ENCODE results near the gene CYTH3.
A peak's percentile ranks its signal among the peaks of the same experiment; 100 is the strongest.
"Not testable (repeated sequence)": the region's sequence is repeated elsewhere in the genome, so short reads cannot be mapped to it uniquely, and the experiment has no call there.

CYTH3 gene

GRCh38 chr7:6272481-6273323 is at the start of gene CYTH3:
Gene CYTH3, minus strand, starts transcription at chr7:6272624. Its CDS starts 117 bp downstream, at chr7:6272507.
- peak; percentile 86 for DNase-seq (ENCODE audit: low spot score)

GRCh38 chr7:6320791-6321190 is 48.4 kb upstream of the CYTH3 start:
- no peak for DNase-seq (ENCODE audit: low spot score)

GRCh38 chr7:6317797-6318438 is 45.5 kb upstream of the CYTH3 start:
- DNase-seq (ENCODE audit: low spot score), result no peak

- DNase-seq (ENCODE audit: low spot score), result no peak
Measured at GRCh38 chr7:6316226-6316625, 43.8 kb upstream of the CYTH3 start.

DNA sequence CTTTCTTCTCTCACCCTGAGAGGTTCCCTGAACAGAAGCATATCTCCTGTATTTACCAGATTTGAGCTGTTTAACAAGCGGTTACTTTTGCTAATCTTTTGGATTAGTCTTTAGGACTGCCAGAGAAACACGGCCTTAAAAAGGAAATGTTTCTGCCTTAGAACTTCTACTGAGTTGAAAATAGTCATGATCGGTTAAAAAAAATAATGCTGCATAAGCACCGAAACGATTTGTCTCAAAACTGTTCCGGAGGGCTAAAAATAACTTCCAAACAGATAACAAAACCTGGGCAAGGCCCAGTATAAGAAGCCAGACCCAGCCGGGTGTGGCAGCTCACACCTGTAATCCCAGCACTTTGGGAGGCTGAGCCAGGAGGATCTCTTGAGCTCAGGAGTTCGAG is 43.3 kb upstream of the CYTH3 start:
- no peak for DNase-seq (ENCODE audit: low spot score)

DNA sequence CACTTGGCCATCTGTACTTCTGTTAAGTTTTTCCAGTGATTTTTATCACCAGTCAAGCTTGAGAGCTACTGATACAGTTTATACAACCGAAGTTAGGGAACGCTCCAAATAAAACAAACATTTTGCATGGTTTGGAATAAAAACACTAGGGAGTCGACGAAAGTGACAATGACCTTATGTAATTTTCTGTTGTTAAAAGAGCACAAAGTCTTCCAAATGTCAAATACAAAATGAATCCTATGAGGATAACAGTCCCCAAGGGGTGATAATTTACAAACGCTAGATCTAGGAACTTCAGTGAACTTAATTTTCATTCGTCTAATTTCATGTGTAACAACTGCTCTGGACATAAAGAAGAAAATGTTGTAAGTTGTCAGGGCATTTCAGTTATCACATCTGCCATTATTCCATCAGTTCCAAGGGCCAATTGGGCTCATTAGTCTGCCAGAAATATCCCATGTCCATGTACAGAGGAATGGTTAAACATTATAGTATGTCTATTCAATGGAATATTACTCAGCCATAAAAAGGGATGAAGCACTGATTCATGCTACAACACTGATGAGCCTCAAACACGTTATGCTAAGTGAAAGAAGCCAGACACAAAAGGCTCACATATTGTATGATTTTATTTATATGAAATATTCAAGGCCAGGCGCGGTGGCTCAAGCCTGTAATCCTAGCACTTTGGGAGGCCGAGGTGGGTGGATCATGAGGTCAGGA is 38.0 kb upstream of the CYTH3 start:
- no peak for DNase-seq (ENCODE audit: low spot score)

- no peak for DNase-seq (ENCODE audit: low spot score)
Measured at GRCh38 chr7:6307762-6308161, 35.3 kb upstream of the CYTH3 start.

DNA sequence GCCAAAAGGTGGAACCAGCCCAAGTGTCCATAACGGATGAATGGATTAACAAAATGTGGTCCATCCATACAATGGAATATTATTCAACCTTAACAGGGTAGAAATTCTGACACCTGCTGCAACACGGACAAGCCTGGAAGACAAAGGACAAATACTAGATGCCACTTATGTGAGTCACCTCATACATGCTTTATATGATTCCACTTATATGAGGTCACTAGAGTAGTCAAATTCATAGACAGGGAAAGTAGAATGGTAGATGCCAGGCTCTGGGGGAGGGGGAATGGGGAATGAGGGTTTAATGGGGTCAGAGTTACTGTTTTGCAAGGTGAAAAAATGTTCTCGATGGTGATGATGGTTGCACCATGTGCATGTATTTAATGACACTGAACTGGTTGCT is 34.0 kb upstream of the CYTH3 start:
- DNase-seq (ENCODE audit: low spot score), result no peak

DNA sequence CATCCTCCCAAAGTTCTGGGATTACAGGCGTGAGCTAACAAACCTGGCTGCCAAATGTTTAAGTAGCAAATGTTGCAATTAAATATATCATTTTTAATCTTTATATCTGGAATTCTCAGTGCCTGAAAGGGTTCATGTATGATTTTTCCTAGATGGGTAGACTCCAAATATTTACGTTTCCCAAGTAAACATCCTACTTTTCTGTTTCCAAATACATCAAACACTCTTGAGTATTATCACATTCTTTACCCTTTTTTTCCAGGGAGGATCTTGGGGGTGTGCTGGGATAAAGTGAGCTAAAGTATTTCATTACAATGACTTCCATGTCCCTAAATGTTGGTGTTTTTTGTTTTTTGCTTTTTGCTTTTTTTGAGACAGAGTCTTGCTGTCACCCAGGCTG is 32.9 kb upstream of the CYTH3 start:
- DNase-seq (ENCODE audit: low spot score), result no peak

DNA sequence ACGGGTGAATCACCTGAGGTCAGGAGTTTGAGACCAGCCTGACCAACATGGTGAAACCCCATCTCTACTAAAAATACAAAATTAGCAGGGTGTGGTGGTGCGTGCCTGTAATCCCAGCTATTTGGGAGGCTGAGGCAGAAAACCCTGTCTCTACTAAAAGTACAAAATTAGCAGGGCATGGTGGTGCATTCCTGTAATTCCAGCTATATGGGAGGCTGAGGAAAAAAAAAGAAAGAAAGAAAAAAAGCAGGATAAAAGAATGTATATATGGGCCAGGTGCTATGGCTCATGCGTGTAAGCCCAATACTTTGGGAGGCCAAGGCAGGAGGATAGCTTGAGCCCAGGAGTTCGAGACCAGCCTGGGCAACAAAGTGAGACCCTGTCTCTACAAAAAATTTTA is 29.0 kb upstream of the CYTH3 start:
- not testable (repeated sequence) for DNase-seq (ENCODE audit: low spot score)

- no peak for DNase-seq (ENCODE audit: low spot score)
Measured at GRCh38 chr7:6299774-6300173, 27.4 kb upstream of the CYTH3 start.

DNA sequence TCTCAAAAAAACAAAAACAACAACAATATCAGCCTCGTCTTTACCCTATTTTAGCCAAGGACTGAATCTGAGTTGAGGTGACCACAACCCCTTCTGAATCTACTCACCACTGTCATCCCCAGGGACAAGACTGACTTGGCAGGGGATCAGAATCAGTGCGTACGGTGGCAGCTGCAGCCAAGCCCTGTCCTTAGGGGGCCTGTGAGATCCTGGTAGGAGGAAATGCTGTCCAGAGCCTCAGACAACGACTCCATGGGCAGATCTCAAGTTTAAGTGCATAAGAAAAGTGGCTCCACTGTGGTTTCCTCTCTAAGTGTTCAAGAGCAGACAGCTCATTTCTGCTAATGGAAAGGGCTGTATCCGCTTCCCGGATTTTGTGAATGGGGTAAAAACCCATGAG is 22.4 kb upstream of the CYTH3 start:
- no peak for DNase-seq (ENCODE audit: low spot score)

GRCh38 chr7:6293202-6293601 is 20.8 kb upstream of the CYTH3 start:
- no peak for DNase-seq (ENCODE audit: low spot score)

- not testable (repeated sequence) for DNase-seq (ENCODE audit: low spot score)
Measured at GRCh38 chr7:6291941-6292340, 19.5 kb upstream of the CYTH3 start.

DNA sequence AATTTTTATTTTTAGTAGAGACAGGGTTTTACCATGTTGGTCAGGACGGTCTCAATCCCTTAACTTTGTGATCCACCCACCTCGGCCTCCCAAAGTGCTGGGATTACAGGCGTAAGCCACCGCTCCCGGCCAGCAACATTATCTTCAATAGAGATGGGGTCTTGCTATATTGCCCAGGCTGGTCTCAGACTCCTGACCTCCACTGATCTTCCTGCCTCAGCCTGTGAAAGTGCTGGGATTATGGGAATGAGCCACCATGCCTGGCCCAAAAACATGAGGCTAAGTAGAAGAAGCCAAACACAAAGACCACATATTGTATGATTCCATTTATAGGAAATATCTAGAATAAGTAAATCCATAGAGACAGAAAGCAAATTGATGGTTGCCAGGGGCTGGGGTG is 19.1 kb upstream of the CYTH3 start:
- DNase-seq (ENCODE audit: low spot score), result no peak

DNA sequence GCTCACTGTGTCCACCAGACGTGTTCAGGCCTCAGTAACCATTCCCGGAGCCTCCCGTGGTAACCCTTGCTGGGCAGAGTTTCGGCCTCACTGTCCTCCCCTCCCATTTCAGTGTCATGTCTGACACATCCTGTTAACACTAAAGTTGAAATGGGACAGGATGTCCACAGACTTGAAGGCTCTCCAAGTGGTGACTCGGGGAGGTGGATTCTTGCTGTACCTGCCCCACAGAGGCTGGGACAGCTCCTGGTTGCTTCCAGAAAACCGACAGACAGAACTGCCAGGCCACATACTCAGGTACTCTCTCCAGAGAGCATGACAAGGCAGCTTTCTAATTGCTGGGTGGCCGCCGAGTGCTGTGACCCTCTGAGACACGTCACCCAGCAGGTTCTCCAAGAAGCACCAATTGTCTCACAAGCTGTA is 17.9 kb upstream of the CYTH3 start:
- DNase-seq (ENCODE audit: low spot score), result no peak

GRCh38 chr7:6288270-6288860 is 15.9 kb upstream of the CYTH3 start:
- DNase-seq (ENCODE audit: low spot score), result no peak

DNA sequence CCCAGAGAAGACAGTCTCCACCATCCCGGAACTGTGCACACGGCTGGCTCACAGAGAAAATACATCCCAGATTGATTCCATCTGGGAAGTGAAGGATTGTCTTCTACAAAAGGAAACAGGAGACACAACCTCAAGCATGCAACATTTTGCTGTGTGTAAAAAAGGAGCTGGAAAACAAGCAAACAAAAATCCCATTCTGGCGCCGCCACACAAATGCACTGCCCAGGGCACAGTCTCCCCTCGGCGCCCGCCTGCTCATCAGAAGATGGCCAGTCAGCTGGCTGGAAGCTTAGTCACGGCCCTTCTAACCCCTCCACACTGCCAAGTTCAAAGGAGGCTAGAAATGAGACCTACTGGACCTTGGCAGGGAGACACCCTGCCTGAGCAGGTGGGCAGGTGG is 14.1 kb upstream of the CYTH3 start:
- no peak for DNase-seq (ENCODE audit: low spot score)

GRCh38 chr7:6284461-6285360 is 12.3 kb upstream of the CYTH3 start:
- DNase-seq (ENCODE audit: low spot score), result no peak

DNA sequence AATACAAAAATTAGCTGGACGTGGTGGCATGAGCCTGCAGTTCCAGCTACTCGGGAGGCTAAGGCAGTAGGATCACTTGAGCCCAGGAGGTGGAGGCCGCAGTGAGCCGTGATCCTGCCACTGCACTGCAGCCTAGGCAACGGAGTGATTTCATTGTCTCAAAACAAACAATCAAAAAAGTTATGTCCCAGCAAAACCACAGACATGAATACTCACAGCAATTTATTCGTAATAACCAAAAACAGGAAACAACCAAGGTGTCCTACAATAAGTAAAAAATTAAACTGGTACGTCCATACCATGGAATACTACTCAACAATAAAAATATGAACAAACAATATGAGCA is 11.6 kb upstream of the CYTH3 start:
- no peak for DNase-seq (ENCODE audit: low spot score)

DNA sequence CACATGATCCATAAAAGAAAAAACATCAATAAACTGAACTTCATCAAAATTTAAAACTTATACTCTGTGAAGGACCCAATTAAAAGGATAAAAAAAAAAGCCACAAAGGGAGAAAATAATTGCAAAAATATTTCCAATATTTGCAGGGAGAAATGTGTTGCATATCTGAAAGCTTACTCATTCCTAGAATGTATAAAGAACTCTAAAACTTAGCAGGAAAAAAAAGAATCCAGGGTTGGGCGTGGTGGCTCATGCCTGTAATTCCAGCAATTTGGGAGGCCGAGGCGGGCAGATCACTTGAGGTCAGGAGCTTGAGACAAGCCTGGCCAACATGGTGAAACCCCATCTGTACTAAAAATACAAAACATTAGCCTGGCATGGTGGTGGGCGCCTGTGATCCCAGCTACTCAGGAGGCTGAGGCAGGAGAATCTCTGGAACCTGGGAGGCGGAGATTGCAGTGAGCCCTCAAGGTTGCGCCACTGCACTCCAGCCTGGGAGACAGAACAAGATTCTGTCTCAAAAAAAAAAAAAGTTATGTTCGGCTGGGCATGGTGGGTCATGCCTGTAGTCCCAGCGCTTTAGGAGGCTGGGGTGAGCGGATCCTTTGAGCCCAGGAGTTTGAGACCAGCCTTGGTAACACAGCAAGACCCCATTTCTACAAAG is 11.1 kb upstream of the CYTH3 start:
- not testable (repeated sequence) for DNase-seq (ENCODE audit: low spot score)
